Activated B cell treated with CpG ODN at 0.5 μM for 24 hours (primary cell): ENCODE results near the gene MAP7D3. TPM values are rescaled to one million over a fixed set of nuclear protein-coding genes. Genes with fewer than 3 reads are reported as not detected.

Experiments
- ATAC-seq: fragments of 200-7000 bp; cut with Tn5 transposase; one replicate; pipeline ENCODE4 v1.10.0; 2021; ENCODE audit warnings: low read depth, mild to moderate bottlenecking, moderate library complexity
- CTCF ChIA-PET: fragments of 350-600 bp; sonication (Branson Sonifier 250); formaldehyde crosslinking; loops from one replicate; lab custom pipeline; 2021; ENCODE audit warnings: antibody characterized with exemption; lab: Charles Lee
- POLR2A ChIA-PET: fragments of 350-600 bp; sonication (Branson Sonifier 250); formaldehyde crosslinking; loops from one replicate; lab custom pipeline; 2021; ENCODE audit warnings: antibody characterized with exemption; lab: Charles Lee
- DNase-seq: peaks from one replicate; pipeline ENCODE4 v3.0.0; 2022
- H3K27ac Mint-ChIP-seq: one replicate; pipeline ENCODE4 v1.8.0; 2020; ENCODE audit warnings: mixed read lengths
- H3K27me3 Mint-ChIP-seq: one replicate; pipeline ENCODE4 v1.8.0; 2021; ENCODE audit warnings: mixed read lengths
- H3K36me3 Mint-ChIP-seq: one replicate; pipeline ENCODE4 v1.8.0; 2021; ENCODE audit warnings: low read depth, mixed read lengths
- H3K4me1 Mint-ChIP-seq: one replicate; pipeline ENCODE4 v1.8.0; 2021; ENCODE audit warnings: mixed read lengths
- H3K4me3 Mint-ChIP-seq: one replicate; pipeline ENCODE4 v1.8.0; 2020; ENCODE audit warnings: mild to moderate bottlenecking, mixed read lengths
- H3K9me3 Mint-ChIP-seq: one replicate; pipeline ENCODE4 v1.8.0; 2020; ENCODE audit warnings: mixed read lengths
- intact Hi-C: fragments of 100-400 bp; cut with micrococcal nuclease; formaldehyde crosslinking; loops from one replicate; pipeline ENCODE4 v1.15.1; 2024
- total RNA-seq: library from RNA; stranded (reverse); gene quantifications from 2 replicates; pipeline ENCODE4 v1.2.3, GENCODE V29; 2022
- TF ChIP-seq, protein P1 (sequence below): fragments of 200-600 bp; IDR thresholded peaks from one replicate; pipeline ENCODE4 v1.8.0; 2022; ENCODE audit warnings: antibody characterized with exemption, mild to moderate bottlenecking

Gene MAP7D3
- total RNA-seq, 1 donor from 2014 or later = 12.2 TPM

DNA sequence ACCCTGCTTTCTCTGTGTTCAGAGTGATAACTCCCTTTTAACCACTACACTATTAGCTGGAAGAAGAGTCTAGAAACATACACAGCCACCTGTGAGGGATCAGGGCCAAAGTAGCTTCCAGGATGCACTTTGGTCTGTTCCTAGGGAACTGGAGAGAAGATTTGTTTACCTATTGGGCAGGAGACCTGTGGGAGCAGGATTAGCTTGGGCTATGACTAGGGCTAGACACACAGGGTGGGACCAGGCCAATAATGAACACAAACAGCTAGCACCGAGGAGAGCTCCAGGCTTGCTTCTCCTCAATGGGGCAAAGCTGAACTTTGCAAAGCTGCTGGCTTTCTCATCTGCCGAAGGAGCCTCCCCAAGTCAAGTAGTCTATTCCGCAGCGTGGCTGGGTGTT, 24.4 kb upstream of the MAP7D3 start:
- Mint-ChIP-seq H3K27me3 (no peaks in the 10 kb centered on the region), H3K27ac (no peak overlapping the region), H3K36me3 (no peaks in the 10 kb centered on the region), H3K4me3 (no peak overlapping the region), H3K9me3 (no peaks in the 10 kb centered on the region), H3K4me1 (peaks cover 7% of the 10 kb centered on the region)
- TF ChIP-seq, protein P1, sequence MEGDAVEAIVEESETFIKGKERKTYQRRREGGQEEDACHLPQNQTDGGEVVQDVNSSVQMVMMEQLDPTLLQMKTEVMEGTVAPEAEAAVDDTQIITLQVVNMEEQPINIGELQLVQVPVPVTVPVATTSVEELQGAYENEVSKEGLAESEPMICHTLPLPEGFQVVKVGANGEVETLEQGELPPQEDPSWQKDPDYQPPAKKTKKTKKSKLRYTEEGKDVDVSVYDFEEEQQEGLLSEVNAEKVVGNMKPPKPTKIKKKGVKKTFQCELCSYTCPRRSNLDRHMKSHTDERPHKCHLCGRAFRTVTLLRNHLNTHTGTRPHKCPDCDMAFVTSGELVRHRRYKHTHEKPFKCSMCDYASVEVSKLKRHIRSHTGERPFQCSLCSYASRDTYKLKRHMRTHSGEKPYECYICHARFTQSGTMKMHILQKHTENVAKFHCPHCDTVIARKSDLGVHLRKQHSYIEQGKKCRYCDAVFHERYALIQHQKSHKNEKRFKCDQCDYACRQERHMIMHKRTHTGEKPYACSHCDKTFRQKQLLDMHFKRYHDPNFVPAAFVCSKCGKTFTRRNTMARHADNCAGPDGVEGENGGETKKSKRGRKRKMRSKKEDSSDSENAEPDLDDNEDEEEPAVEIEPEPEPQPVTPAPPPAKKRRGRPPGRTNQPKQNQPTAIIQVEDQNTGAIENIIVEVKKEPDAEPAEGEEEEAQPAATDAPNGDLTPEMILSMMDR = no peak
- DNase-seq (no peak), ATAC-seq (no peak)
- intact Hi-C loops = no loop called here
- CTCF ChIA-PET = no interaction called here
- POLR2A ChIA-PET = no interaction called here

DNA sequence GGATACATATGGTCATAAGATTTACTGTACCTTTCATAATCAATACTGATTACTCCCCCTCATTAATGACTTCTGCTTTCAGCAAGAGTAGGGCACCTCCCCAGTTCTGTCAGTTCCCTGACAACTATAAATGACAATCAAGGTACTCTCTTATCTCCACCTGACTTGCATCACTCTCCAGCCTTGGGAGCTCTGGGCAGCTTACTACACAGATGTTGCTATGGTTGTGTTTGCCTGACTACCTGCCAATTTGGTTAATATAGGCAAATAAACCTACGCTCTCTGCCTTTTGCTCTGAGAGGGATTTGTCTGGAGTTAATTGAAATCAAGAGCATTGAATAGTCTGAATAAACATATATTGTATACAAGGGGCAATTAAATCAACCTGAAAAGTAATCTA, 22.8 kb upstream of the MAP7D3 start:
- intact Hi-C loops = loop anchor here (5.0 kb wide), 1 partner anchor 418 kb away; no protein-coding TSS in a partner anchor
- CTCF ChIA-PET = no interaction called here

DNA sequence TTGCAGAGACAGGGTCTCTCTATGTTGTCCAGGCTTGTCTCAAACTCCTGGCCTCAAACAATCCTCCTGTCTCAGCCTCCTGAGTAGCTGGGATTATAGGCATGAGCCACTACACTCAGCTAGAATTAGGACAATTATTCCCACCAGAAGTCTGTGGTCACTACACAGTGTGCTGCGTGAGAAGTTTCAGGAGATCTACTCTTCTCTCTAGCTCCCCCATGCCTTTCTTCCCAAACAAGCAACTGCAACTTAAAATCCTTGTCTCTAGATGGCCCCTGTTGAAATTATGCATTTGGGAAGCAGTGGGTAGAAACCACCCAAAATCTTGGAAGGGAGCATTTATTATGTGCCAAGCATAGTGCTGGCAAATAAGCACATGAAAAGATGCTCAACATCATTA, 21.1 kb upstream of the MAP7D3 start:
- H3K4me1 Mint-ChIP-seq = peaks cover 8% of the 10 kb centered on the region
- CTCF ChIA-PET = interaction anchor here (1.6 to 1.8 kb wide), 2 partner anchors 242 to 244 kb away, joined by 4 to 11 read pairs; no protein-coding TSS in a partner anchor
- H3K27me3 Mint-ChIP-seq = no peaks in the 10 kb centered on the region
- no peak for ATAC-seq
- H3K27ac Mint-ChIP-seq = no peak overlapping the region
- H3K9me3 Mint-ChIP-seq = no peaks in the 10 kb centered on the region
- POLR2A ChIA-PET = no interaction called here
- H3K36me3 Mint-ChIP-seq = no peaks in the 10 kb centered on the region
- intact Hi-C loops = loop anchor here (5.0 kb wide), 1 partner anchor 420 kb away; no protein-coding TSS in a partner anchor
- TF ChIP-seq, protein P1 = no peak
- H3K4me3 Mint-ChIP-seq = no peak overlapping the region
- no peak for DNase-seq

More for the DNA sequence above, 22.8 kb upstream of the MAP7D3 start:
- TF ChIP-seq, protein P1 = no peak
- Mint-ChIP-seq H3K4me1 (peaks cover 8% of the 10 kb centered on the region), H3K4me3 (no peak overlapping the region), H3K27me3 (no peaks in the 10 kb centered on the region), H3K36me3 (no peaks in the 10 kb centered on the region), H3K27ac (no peak overlapping the region), H3K9me3 (no peaks in the 10 kb centered on the region)
- ATAC-seq = no peak
- DNase-seq = no peak
- POLR2A ChIA-PET = no interaction called here

DNA sequence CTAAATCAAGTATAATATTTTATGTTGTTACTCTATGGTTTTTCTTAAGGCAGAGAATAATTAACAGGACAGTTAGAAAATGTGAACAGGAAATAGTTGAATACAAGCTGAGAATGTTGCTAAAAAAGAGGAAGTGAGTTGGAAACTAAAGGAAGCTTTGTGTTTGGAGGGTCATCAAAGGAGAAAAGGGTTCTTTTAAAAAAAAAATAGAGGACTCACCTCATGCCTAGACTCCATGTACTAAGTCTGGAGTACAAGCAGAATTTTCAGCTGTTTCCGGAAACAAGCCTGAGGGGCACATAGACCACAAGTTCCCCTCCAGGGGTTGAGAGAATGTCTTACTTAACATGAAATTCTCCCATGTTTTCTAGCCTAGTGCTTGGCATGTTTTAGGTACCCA, 20.1 kb upstream of the MAP7D3 start:
- Mint-ChIP-seq H3K27me3 (no peaks in the 10 kb centered on the region), H3K4me3 (no peak overlapping the region), H3K27ac (no peak overlapping the region), H3K4me1 (peaks cover 8% of the 10 kb centered on the region), H3K9me3 (no peaks in the 10 kb centered on the region), H3K36me3 (no peaks in the 10 kb centered on the region)
- ChIA-PET POLR2A (no interaction called here), CTCF (interaction anchor here (1.6 to 1.8 kb wide), 2 partner anchors 241 to 243 kb away, joined by 4 to 11 read pairs; no protein-coding TSS in a partner anchor)
- TF ChIP-seq, protein P1 = no peak
- intact Hi-C loops = loop anchor here (5.0 kb wide), 1 partner anchor 421 kb away; no protein-coding TSS in a partner anchor
- ATAC-seq = no peak
- DNase-seq = no peak

DNA sequence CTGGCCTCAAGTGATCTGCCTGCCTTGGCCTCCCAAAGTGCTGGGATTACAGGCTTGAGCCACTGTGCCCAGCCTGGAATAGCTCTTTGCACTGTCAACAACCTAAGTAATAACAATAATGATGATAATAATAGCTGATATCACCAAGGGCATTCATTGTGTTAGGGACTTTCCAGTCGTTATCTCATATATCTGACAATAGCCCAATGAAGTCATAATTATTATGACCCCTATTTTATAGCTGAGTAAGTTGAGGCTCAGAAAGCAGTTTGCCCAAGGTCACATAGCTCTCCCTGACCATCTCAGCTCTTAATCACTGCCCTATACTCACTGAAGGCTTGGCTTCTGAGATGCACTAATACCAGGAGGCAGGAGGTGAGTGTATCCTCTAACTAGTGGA, 18.7 kb upstream of the MAP7D3 start:
- H3K9me3 Mint-ChIP-seq = no peaks in the 10 kb centered on the region
- ATAC-seq (no peak), DNase-seq (no peak)
- no peaks in the 10 kb centered on the region for H3K27me3 Mint-ChIP-seq
- no peak overlapping the region for H3K4me3 Mint-ChIP-seq
- ChIA-PET POLR2A (interaction anchor here (1.0 kb wide), 1 partner anchor 13 kb away, joined by 5 read pairs; no protein-coding TSS in a partner anchor), CTCF (interaction anchor here (1.0 to 4.6 kb wide), 3 partner anchors 48 to 425 kb away, joined by 3 to 66 read pairs (median 3); no protein-coding TSS in a partner anchor)
- TF ChIP-seq, protein P1 = no peak
- peaks cover 8% of the 10 kb centered on the region for H3K4me1 Mint-ChIP-seq
- no peak overlapping the region for H3K27ac Mint-ChIP-seq
- H3K36me3 Mint-ChIP-seq = no peaks in the 10 kb centered on the region
- intact Hi-C loops = loop anchor here (5.0 kb wide), 2 partner anchors 108 to 422 kb away; no protein-coding TSS in a partner anchor
